GM10248 (cell line): Measurements from ENCODE around the gene CLEC6A.
"Not testable (repeated sequence)": the region's sequence is repeated elsewhere in the genome, so short reads cannot be mapped to it uniquely, and the experiment has no call there.

Experiments
- CTCF ChIA-PET: fragments of 300-600 bp; sonication (Branson Sonifier 250); formaldehyde crosslinking; extraction: SDS; loops from one replicate; lab custom pipeline; 2021; ENCODE audit warnings: antibody characterized with exemption; lab: Yijun Ruan, JAX
- POLR2A ChIA-PET: fragments of 350-650 bp; sonication (Branson Sonifier 250); formaldehyde crosslinking; extraction: SDS; loops from one replicate; lab custom pipeline; 2020; ENCODE audit warnings: antibody characterized with exemption; lab: Yijun Ruan, JAX
- DNase-seq: peaks from one replicate; pipeline ENCODE4 v3.0.0; 2012; ENCODE audit errors: extremely low spot score
- CTCF ChIP-seq: IDR thresholded peaks from 2 replicates; pipeline ENCODE4 v1.5.1; 2012; ENCODE audit warnings: mild to moderate bottlenecking, low read depth; ENCODE audit errors: extremely low read depth, missing control alignments, control extremely low read depth

CLEC6A gene

GRCh38 chr12:8493084-8493483, 37.3 kb downstream of the CLEC6A start:
- POLR2A ChIA-PET = no interaction called here
- TF ChIP-seq CTCF = no peak
- peak; percentile 75 for DNase-seq
- CTCF ChIA-PET = interaction anchor here (0.8 to 2.2 kb wide), 3 partner anchors 11 to 51 kb away, joined by 4 to 6 read pairs (median 5); no protein-coding TSS in a partner anchor

GRCh38 chr12:8495671-8496070, 39.9 kb downstream of the CLEC6A start:
- DNase-seq, CTCF ChIA-PET, POLR2A ChIA-PET: not testable (repeated sequence)

GRCh38 chr12:8496074-8496473, 40.3 kb downstream of the CLEC6A start:
- DNase-seq, POLR2A ChIA-PET, CTCF ChIA-PET: not testable (repeated sequence)

- CTCF ChIA-PET = interaction anchor here (0.8 to 1.2 kb wide), 2 partner anchors 11 to 109 kb away, joined by 3 to 4 read pairs; no protein-coding TSS in a partner anchor
- DNase-seq = no peak
- POLR2A ChIA-PET = no interaction called here
- TF ChIP-seq CTCF = no peak
These were observed 43.9 kb downstream of the CLEC6A start for GRCh38 chr12:8499616-8500015.

- CTCF ChIA-PET = interaction anchor here (1.2 to 1.4 kb wide), 3 partner anchors 9 to 112 kb away, joined by 3 to 4 read pairs (median 3); no protein-coding TSS in a partner anchor
- DNase-seq = no peak
- no peak for TF ChIP-seq CTCF
- POLR2A ChIA-PET = no interaction called here
These were observed 46.0 kb downstream of the CLEC6A start for GRCh38 chr12:8501720-8502119.

GRCh38 chr12:8504351-8504750, 48.6 kb downstream of the CLEC6A start:
- no peak for TF ChIP-seq CTCF
- DNase-seq = no peak
- CTCF ChIA-PET = no interaction called here
- POLR2A ChIA-PET = no interaction called here

GRCh38 chr12:8507596-8507995, 51.8 kb downstream of the CLEC6A start:
- ChIA-PET CTCF (interaction anchor here (2.1 kb wide), 1 partner anchor 37 kb away, joined by 7 read pairs; no protein-coding TSS in a partner anchor), POLR2A (no interaction called here)
- DNase-seq = no peak
- no peak for TF ChIP-seq CTCF

- ChIA-PET CTCF (interaction anchor here (2.1 kb wide), 1 partner anchor 36 kb away, joined by 7 read pairs; no protein-coding TSS in a partner anchor), POLR2A (no interaction called here)
- DNase-seq = no peak
- no peak for TF ChIP-seq CTCF
These were observed 52.5 kb downstream of the CLEC6A start for GRCh38 chr12:8508223-8508622.
